Lung (tissue), 12 donors: ENCODE measurements around the gene SMC3. TPM values are rescaled to one million over a fixed set of nuclear protein-coding genes. Genes with fewer than 3 reads are reported as not detected.
A peak's percentile ranks its signal among the peaks of the same experiment; 100 is the strongest.
"Not testable (repeated sequence)": the region's sequence is repeated elsewhere in the genome, so short reads cannot be mapped to it uniquely, and the experiment has no call there.

Source experiments
- ATAC-seq: fragments of 200-7000 bp; cut with Tn5 transposase; one replicate; pipeline ENCODE4 v1.9.1; 2020; ENCODE audit warnings: moderate number of reproducible peaks; ENCODE audit not compliant: insufficient read depth, low FRiP score
- DNase-seq, 3 donors: peaks; one replicate each; pipeline ENCODE4 v3.0.0-alpha.2; 2013 to 2017
- H3K27ac ChIP-seq, 2 donors: one replicate each; pipeline ENCODE4 v1.5.1; 2013; ENCODE audit warnings: mild to moderate bottlenecking in 2 of 2, moderate library complexity in 2 of 2, control low read depth in 1 of 2, inconsistent platforms in 1 of 2, low read depth in 1 of 2, low read length in 1 of 2
- H3K27me3 ChIP-seq, 3 donors: one replicate each; pipeline ENCODE4 v1.5.1; 2013; ENCODE audit warnings: low read length in 2 of 3; ENCODE audit not compliant: control insufficient read depth in 3 of 3, insufficient read depth in 3 of 3
- H3K36me3 ChIP-seq, 4 donors: one replicate each; pipeline ENCODE4 v1.5.1; 2013; ENCODE audit warnings: low read length in 4 of 4, mild to moderate bottlenecking in 1 of 4, moderate library complexity in 1 of 4; ENCODE audit not compliant: control insufficient read depth in 4 of 4, insufficient read depth in 4 of 4
- H3K4me1 ChIP-seq, 5 donors: one replicate each; pipeline ENCODE4 v1.5.1; 2013; ENCODE audit warnings: low read length in 5 of 5, mild to moderate bottlenecking in 2 of 5, moderate library complexity in 1 of 5; ENCODE audit not compliant: control insufficient read depth in 5 of 5, insufficient read depth in 5 of 5
- H3K4me3 ChIP-seq: one replicate; pipeline ENCODE4 v1.5.1; 2013; ENCODE audit warnings: mild to moderate bottlenecking, control low read depth, moderate library complexity
- H3K9ac ChIP-seq, 2 donors: one replicate each; pipeline ENCODE4 v1.5.1; 2013; ENCODE audit warnings: low read length in 2 of 2, control low read depth in 1 of 2; ENCODE audit not compliant: insufficient read depth in 1 of 2
- H3K9me3 ChIP-seq, 4 donors: one replicate each; pipeline ENCODE4 v1.5.1; 2013; ENCODE audit warnings: low read length in 3 of 4, mild to moderate bottlenecking in 1 of 4, moderate library complexity in 1 of 4; ENCODE audit not compliant: control insufficient read depth in 4 of 4, insufficient read depth in 3 of 4
- WGBS, 2 donors: extraction: QIAGEN DNeasy Blood & Tissue Kit; methylation state at CpG; one replicate each; pipeline ENCODE4 v1.1.7; 2013; 5-methylcytosine and 5-hydroxymethylcytosine counted together
- polyA plus RNA-seq, 2 donors: library from polyadenylated mRNA; stranded (reverse); fragments of 200-250 nt; gene quantifications; one replicate each; pipeline ENCODE4 v1.2.1, GENCODE V29; 2013
- total RNA-seq, 2 donors: library from RNA; depleted of rRNA in 1 of 2; stranded (reverse); fragments of >200 nt in 1 of 2; gene quantifications; one replicate each; pipeline ENCODE4 v1.2.1, GENCODE V29; 2014 to 2021
- TF ChIP-seq, protein P1 (sequence below): IDR thresholded peaks from 2 replicates; pipeline ENCODE4 v1.5.1; 2012; ENCODE audit warnings: mild to moderate bottlenecking; ENCODE audit errors: control extremely low read depth, extremely low read depth
- donor health status: control.
- donor health status: control.
- donor health status: Bipolar disorder and iron deficiency.
- donor health status: healthy.
- donor health status: DM: yes; HTN: yes; CAD: no.

Gene SMC3
- total and polyA plus RNA-seq, 4 donors, result 11.9 to 41.3 (median 20.2) TPM

DNA sequence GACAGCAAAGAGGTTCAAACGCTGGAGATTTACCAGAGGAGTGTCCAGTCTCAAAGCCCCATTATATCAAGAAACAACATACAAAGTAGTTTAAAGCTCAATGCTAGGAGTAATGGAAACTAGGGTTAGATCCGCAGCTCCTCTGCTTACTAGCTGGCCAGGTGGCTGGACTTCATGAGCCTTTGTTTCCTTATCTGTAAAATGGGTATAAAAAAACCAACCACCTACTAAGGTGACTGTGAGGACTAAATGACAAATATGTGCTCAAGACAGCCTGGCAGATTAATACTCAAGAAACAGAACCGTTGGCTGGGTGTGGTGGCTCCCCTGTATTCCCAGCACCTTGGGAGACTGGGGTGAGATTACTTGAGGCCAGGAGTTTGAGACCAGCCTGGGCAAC, 70.8 kb downstream of the SMC3 start:
- Histone ChIP-seq H3K4me1 (peaks cover 0 to 6% (median 3%) of the 10 kb centered on the region in 5 donors), H3K27ac (peak overlapping the region in 1 of 2 donors; percentile 91), H3K36me3 (no peaks in the 10 kb centered on the region), H3K9me3 (peaks cover 0 to 2% (median 0%) of the 10 kb centered on the region in 4 donors), H3K27me3 (peaks cover 4 to 30% (median 29%) of the 10 kb centered on the region in 3 donors), H3K4me3 (no peak overlapping the region), H3K9ac (no peak overlapping the region)
- TF ChIP-seq, protein P1, sequence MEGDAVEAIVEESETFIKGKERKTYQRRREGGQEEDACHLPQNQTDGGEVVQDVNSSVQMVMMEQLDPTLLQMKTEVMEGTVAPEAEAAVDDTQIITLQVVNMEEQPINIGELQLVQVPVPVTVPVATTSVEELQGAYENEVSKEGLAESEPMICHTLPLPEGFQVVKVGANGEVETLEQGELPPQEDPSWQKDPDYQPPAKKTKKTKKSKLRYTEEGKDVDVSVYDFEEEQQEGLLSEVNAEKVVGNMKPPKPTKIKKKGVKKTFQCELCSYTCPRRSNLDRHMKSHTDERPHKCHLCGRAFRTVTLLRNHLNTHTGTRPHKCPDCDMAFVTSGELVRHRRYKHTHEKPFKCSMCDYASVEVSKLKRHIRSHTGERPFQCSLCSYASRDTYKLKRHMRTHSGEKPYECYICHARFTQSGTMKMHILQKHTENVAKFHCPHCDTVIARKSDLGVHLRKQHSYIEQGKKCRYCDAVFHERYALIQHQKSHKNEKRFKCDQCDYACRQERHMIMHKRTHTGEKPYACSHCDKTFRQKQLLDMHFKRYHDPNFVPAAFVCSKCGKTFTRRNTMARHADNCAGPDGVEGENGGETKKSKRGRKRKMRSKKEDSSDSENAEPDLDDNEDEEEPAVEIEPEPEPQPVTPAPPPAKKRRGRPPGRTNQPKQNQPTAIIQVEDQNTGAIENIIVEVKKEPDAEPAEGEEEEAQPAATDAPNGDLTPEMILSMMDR, result no peak
- no peak for ATAC-seq
- WGBS, 2 donors, result 84 to 86% methylated on average over 3 of the region's 3 CpGs
- DNase-seq, result no peak

GRCh38 chr10:110639046-110639445, 71.6 kb downstream of the SMC3 start:
- not testable (repeated sequence) for H3K9me3 ChIP-seq, ATAC-seq, H3K4me3 ChIP-seq, H3K9ac ChIP-seq, H3K4me1 ChIP-seq, H3K27ac ChIP-seq, H3K36me3 ChIP-seq, DNase-seq
- peaks cover 4 to 34% (median 31%) of the 10 kb centered on the region in 3 donors for H3K27me3 ChIP-seq
- WGBS, 2 donors, result 92% methylated on average over 6 of the region's 6 CpGs

DNA sequence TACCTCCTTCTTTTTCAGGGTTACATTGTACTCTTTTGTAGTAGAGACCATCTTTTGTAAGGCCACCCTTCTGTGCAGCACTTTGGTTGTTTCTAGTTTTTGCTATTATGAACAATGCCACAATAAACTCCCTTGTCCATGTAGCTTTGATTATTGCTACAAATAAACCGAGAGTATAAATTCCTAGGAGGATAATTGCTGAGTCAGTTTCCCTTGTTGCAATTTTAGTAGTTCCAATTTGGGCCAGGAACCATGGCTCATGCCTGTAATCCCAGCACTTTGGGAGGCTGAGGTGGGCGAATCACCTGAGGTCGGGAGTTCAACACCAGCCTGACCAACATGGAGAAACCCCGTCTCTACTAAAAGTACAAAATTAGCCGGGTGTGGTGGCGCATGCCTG, 72.4 kb downstream of the SMC3 start:
- H3K36me3 ChIP-seq, H3K9me3 ChIP-seq, H3K4me3 ChIP-seq, DNase-seq, H3K9ac ChIP-seq, ATAC-seq, H3K27ac ChIP-seq: not testable (repeated sequence)
- Histone ChIP-seq H3K27me3 (peaks cover 4 to 35% (median 35%) of the 10 kb centered on the region in 3 donors), H3K4me1 (peaks cover 0 to 13% (median 7%) of the 10 kb centered on the region in 5 donors)
- 66 to 78% methylated on average over 5 to 6 of the region's 6 CpGs for WGBS, 2 donors

- H3K4me3 ChIP-seq, result no peak overlapping the region
- DNase-seq, result peak in 1 of 3 donors; percentile 12
- H3K36me3 ChIP-seq, result no peaks in the 10 kb centered on the region
- ATAC-seq, result no peak
- TF ChIP-seq, protein P1, result no peak
- peaks cover 0 to 14% (median 9%) of the 10 kb centered on the region in 5 donors for H3K4me1 ChIP-seq
- no peak overlapping the region for H3K9ac ChIP-seq
- peaks cover 0 to 4% (median 0%) of the 10 kb centered on the region in 4 donors for H3K9me3 ChIP-seq
- peak overlapping the region in 1 of 2 donors; percentile 83 for H3K27ac ChIP-seq
- 15 to 26% methylated on average over 5 of the region's 5 CpGs for WGBS, 2 donors
- H3K27me3 ChIP-seq, result peaks cover 4 to 49% (median 47%) of the 10 kb centered on the region in 3 donors
Measured at GRCh38 chr10:110641256-110641655, 73.8 kb downstream of the SMC3 start.
